Neuron (in vitro differentiated cells): ENCODE measurements around the gene DOCK9.

Experiments
- H2AFZ ChIP-seq: one replicate; pipeline ENCODE4 v1.6.1; 2013; ENCODE audit warnings: low read depth, mild to moderate bottlenecking, inconsistent platforms, low read length, moderate library complexity
- H3K27me3 ChIP-seq: one replicate; pipeline ENCODE4 v1.6.1; 2013; ENCODE audit warnings: low read length; ENCODE audit not compliant: insufficient read depth
- H3K36me3 ChIP-seq: one replicate; pipeline ENCODE4 v1.6.1; 2013; ENCODE audit warnings: low read length; ENCODE audit not compliant: insufficient read depth
- H3K4me1 ChIP-seq: one replicate; pipeline ENCODE4 v1.6.1; 2013; ENCODE audit warnings: low read length; ENCODE audit not compliant: insufficient read depth
- H3K4me3 ChIP-seq: 2 replicates; pipeline ENCODE4 v1.5.1; 2013; ENCODE audit warnings: mild to moderate bottlenecking, low read length, moderate library complexity
- H3K9me3 ChIP-seq: one replicate; pipeline ENCODE4 v1.6.1; 2013; ENCODE audit warnings: low read length

DOCK9 gene

DNA sequence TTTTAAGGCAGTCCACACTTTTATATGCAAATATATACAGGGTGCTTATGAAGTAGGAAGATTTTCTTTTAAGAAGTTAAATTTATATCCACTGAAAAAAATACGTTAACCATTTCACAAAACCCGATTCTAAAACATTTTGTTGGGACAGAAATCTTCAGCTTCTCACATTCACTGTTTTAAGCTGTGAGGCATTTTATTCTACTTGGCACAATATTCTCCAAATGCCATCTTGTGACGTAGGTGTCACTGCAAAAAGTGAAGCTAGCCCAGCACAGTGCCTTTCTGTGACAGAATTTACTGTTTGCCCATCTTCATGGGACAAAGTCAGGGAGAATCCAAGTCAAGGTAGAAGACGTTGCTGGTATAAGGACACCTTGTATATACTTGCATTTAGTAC lies 130.9 kb downstream of the DOCK9 start:
- H3K27me3 ChIP-seq = no peaks in the 10 kb centered on the region
- H2AFZ ChIP-seq = no peak overlapping the region
- H3K9me3 ChIP-seq = no peaks in the 10 kb centered on the region
- H3K4me1 ChIP-seq = peaks cover 5% of the 10 kb centered on the region
- H3K36me3 ChIP-seq = no peaks in the 10 kb centered on the region
- no peak overlapping the region for H3K4me3 ChIP-seq

DNA sequence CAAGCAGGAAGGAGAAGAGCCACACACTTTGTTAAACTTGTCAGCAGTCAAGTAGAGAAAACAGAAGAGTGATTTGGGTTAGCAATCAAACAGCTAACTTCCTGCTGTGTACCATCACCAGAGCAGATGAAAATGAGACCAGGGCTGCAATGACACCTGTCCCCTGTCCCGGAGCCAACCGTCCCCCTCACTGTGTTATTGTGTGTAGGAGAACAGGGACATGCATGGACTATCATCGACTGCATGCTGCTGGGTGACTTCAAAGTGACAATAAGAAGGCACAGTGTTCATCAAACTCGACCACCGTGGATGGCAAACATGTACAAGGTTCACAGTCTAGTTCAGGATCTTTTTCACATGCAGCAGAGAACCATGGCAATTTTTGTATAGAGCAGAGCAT lies 131.3 kb downstream of the DOCK9 start:
- Histone ChIP-seq H3K4me3 (no peak overlapping the region), H3K27me3 (no peaks in the 10 kb centered on the region), H3K36me3 (no peaks in the 10 kb centered on the region), H2AFZ (no peak overlapping the region), H3K4me1 (peaks cover 5% of the 10 kb centered on the region), H3K9me3 (no peaks in the 10 kb centered on the region)

DNA sequence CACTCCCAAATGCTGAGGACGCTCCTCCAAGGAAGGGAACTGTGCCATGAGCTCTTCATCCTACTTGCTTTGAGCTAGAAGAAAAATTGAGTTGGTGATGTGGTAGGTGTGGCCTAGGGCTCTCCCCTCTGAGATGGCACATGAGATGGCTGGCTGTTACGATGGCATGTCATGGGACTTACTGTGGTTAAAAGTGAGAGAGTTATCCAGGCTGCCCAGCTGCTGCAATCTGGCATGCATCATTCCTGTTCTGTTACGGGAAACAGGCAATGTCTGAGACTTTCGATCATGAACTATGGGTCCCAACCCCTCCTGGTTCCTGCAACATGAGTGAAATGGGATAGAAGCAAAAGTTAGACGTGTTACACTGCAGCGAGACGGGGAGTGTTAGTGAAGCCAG lies 132.1 kb downstream of the DOCK9 start:
- no peaks in the 10 kb centered on the region for H3K9me3 ChIP-seq
- H3K27me3 ChIP-seq = no peaks in the 10 kb centered on the region
- no peak overlapping the region for H2AFZ ChIP-seq
- H3K4me3 ChIP-seq = no peak overlapping the region
- peaks cover 5% of the 10 kb centered on the region for H3K4me1 ChIP-seq
- no peaks in the 10 kb centered on the region for H3K36me3 ChIP-seq

DNA sequence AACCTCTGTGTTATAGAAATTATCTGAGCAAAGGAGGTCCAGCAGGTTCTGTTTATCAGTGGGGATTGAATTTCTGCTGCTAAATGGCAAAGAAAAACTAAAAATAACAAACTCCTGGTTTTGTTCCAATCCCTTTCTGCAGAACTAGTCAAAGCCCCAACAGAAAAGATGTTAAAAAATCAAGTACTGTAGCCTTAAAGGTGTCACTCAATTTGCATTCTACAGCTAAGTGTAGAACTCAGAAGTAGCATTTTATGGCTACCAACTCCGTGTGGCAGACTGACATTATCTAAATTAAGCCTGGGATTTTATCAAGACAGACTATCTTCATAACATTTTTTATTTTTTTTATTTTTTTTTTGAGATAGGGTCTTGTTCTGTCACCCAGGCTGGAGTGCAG lies 133.8 kb downstream of the DOCK9 start:
- Histone ChIP-seq H3K27me3 (no peaks in the 10 kb centered on the region), H3K4me3 (no peak overlapping the region), H2AFZ (no peak overlapping the region), H3K9me3 (no peaks in the 10 kb centered on the region), H3K36me3 (no peaks in the 10 kb centered on the region), H3K4me1 (peaks cover 7% of the 10 kb centered on the region)

DNA sequence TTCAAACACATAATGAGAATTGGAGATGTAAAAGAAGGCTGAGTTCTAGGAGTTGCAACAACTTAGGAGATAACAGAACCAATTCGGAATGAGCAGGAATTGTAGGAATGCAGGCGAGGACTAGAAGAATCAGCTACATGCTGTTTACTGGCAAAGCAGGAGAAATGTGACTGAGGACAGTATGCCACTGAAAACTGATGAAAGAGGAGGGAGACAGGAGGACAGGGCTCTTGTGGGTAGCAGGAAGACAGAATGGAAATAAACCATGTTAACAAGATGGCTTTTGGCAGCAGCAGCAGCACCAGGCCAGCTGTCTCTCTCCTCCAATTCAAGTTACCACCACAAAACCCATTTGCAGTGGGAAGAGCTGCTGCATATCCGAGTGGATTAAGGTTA lies 134.4 kb downstream of the DOCK9 start:
- peaks cover 7% of the 10 kb centered on the region for H3K4me1 ChIP-seq
- H3K4me3 ChIP-seq = no peak overlapping the region
- no peaks in the 10 kb centered on the region for H3K27me3 ChIP-seq
- H3K36me3 ChIP-seq = no peaks in the 10 kb centered on the region
- no peak overlapping the region for H2AFZ ChIP-seq
- no peaks in the 10 kb centered on the region for H3K9me3 ChIP-seq

DNA sequence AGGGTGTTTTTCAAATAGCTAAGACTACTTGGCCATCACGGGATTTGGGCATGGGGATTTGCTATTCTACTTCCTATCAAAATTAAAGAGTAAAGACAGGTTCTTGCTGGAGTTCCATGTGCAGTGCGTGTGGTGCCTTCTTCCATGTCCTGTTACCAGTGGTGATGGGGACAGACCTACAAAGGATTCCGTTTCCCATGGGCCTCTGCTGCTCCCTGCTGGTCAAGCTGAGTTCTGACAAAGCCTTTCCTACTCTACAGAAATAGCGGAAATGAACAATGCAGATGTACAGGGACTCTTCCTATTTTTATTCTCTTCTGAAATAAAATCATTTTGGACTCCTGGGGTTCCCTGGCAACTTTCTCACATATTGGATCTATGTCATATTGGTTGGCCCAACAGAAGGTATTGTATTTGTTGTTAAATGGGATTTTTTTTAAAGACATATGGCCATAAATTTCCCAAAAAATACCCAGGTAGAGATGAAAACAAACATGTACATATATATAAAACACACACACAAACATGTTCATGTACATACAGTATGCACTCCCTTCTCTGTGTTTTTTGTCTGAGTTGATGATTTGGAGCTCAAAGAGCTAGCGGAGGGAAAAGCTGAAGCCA lies 134.9 kb downstream of the DOCK9 start:
- H3K36me3 ChIP-seq = no peaks in the 10 kb centered on the region
- peaks cover 7% of the 10 kb centered on the region for H3K4me1 ChIP-seq
- H3K27me3 ChIP-seq = no peaks in the 10 kb centered on the region
- H3K9me3 ChIP-seq = no peaks in the 10 kb centered on the region
- H3K4me3 ChIP-seq = no peak overlapping the region
- H2AFZ ChIP-seq = no peak overlapping the region

DNA sequence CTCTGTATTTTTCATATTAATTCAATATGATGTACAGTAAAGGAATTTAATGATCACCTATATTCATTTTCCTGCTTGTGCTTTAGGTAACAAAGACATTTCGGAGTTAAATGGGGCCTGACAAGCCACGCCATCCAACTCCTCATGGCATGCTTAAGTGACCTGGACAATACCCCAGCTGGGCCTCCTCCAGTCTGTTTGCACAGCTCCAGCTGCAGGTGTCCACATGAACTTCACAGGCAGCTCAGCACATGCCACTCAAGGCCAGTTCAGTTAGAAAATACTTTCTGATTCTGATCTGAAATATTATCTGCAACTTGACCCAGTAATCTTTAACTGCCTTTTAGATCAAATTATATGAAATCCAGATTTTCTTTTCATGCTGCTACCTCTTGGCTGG lies 135.8 kb downstream of the DOCK9 start:
- Histone ChIP-seq H2AFZ (no peak overlapping the region), H3K36me3 (no peaks in the 10 kb centered on the region), H3K4me1 (peaks cover 7% of the 10 kb centered on the region), H3K9me3 (no peaks in the 10 kb centered on the region), H3K27me3 (no peaks in the 10 kb centered on the region), H3K4me3 (no peak overlapping the region)

DNA sequence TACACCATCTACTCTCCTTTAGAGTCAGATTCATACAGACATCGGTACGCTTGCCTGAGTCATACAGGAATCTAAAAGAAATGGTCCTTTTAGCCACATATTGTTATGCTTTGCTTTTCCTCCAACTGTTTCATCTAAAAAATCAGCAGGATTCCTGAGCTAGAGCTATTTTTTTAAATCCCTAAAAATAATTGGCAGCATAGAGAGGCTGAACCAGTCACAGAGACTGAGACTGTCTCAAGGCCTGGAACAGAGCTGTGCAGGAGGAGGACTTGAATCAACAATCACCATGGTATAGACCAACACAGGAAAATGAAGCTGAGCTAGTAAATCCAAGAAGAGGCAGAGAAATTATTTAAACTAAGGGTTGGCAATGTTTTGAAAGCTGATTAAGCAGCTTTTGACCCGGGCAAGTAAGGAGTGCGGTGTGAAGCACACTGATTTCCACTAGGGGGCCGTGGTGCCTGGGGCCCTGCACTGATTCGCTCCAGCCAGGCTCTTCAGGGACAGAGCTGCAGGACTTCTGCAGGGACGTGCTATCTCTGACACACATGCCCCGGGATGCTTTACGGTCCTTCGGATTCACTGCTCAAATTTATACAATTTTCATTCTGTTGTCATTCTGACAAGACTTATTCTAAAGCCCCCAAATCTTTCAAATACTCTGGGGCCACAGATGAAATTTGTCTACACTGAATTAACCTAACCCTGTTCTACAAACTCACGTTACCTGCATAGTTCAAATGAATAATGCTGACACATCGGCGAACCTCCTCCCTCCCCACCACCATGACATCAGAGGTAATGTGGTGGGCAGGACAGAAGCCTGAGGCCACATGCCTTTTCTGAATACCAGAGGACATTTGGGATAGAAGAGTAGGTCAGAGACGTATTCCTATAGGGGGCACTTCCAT lies 137.8 kb downstream of the DOCK9 start:
- H2AFZ ChIP-seq = no peak overlapping the region

DNA sequence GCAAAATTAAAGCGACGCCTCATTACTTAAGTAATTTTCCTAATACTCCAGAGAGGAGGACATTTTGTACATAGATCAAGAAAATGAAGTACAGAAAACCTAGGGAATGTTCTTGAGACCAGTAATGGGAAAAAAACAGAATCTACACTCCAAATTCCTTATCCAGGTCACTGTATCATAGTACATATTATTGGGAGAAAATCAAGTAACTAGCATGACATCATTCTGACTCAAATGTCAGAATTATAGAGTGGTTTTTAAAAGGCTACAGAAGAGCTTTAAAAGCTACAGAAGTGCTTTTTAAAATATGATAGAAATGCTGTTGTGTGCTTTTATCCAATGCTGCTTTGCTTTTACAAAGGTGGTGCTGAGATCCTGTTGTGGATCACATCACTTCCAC lies 139.1 kb downstream of the DOCK9 start:
- no peak overlapping the region for H2AFZ ChIP-seq
- H3K4me1 ChIP-seq = peaks cover 14% of the 10 kb centered on the region
- no peaks in the 10 kb centered on the region for H3K27me3 ChIP-seq
- no peak overlapping the region for H3K4me3 ChIP-seq
- H3K9me3 ChIP-seq = no peaks in the 10 kb centered on the region
- H3K36me3 ChIP-seq = no peaks in the 10 kb centered on the region

More for the DNA sequence above, 137.8 kb downstream of the DOCK9 start:
- Histone ChIP-seq H3K9me3 (no peaks in the 10 kb centered on the region), H3K4me1 (peaks cover 6% of the 10 kb centered on the region), H3K36me3 (no peaks in the 10 kb centered on the region), H3K27me3 (no peaks in the 10 kb centered on the region), H3K4me3 (no peak overlapping the region)

DNA sequence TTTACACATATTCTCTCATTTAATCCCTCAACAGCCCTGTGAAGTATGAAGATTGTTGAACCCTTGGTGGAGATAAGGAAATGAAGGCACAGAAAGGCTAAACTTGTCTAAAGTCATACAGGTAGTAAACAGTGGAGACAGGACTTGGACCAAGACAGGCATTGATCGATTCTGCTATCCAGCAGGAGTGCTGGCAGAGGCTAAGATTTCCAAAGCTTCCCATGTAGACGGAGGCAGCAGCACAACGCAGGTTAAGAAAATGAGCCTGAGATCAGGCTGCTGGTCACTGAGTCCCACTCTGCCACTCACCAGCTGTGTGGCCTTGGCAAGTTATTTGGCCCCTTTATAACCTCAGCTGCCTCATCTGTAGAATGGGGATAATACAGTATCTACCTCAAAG lies 140.0 kb downstream of the DOCK9 start:
- no peak overlapping the region for H2AFZ ChIP-seq
- H3K4me3 ChIP-seq = no peak overlapping the region
- peaks cover 16% of the 10 kb centered on the region for H3K4me1 ChIP-seq
- no peaks in the 10 kb centered on the region for H3K27me3 ChIP-seq
- H3K36me3 ChIP-seq = no peaks in the 10 kb centered on the region
- H3K9me3 ChIP-seq = no peaks in the 10 kb centered on the region

DNA sequence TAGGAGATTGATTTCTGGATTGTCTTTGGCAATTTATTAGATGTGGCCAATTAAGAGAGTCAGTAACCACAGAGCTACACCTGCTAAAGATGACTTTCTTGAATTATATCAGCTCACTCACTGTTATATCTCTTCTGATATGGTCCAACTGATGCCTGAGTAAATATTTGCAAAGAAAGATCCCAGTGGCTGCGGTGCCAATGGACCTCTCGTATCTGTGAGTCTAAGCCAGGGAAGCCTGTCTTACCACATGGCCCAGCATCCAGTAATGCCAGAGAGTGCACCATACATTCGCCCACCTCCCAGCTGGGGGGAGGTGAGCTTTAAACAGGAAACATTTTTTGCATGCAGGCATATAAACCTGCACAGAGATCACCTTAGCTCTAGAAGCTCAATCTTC lies 142.7 kb downstream of the DOCK9 start:
- no peaks in the 10 kb centered on the region for H3K9me3 ChIP-seq
- no peaks in the 10 kb centered on the region for H3K36me3 ChIP-seq
- no peak overlapping the region for H2AFZ ChIP-seq
- no peak overlapping the region for H3K4me3 ChIP-seq
- peaks cover 14% of the 10 kb centered on the region for H3K4me1 ChIP-seq
- H3K27me3 ChIP-seq = no peaks in the 10 kb centered on the region

DNA sequence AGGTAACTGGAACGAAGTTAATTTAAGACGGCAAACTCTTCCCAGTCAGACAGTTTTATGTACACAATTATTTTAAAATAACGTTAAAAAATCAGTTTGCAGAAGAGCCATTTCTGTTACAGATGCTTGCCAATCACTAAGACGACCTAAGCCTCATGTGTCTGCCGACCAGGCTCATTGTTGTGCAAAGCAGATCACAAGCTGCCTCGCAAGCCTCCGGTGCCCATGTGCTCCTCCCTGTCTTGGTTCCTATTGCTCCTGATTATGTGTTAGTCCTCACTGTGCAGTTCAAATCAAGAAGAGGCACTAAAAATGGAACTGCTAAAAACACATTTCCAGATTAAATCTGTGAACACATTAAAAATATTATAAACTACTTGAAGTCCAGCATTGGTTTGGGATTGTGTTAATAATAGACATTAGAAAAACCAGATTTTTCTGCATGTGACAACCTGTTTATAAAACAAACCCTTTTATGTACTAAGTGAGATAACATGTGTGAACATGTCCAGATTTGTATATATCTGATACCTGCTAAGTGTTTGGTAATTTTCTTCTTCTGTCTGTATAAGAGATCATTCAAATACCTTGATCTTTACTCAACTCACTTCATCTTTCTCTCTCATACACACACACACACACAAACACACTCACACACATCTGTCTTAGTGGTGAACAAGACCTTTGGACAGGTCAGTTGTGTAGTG lies 143.5 kb downstream of the DOCK9 start:
- H3K4me1 ChIP-seq = peaks cover 14% of the 10 kb centered on the region
- no peaks in the 10 kb centered on the region for H3K36me3 ChIP-seq
- H3K27me3 ChIP-seq = no peaks in the 10 kb centered on the region
- H3K4me3 ChIP-seq = no peak overlapping the region
- H3K9me3 ChIP-seq = no peaks in the 10 kb centered on the region
- no peak overlapping the region for H2AFZ ChIP-seq

DNA sequence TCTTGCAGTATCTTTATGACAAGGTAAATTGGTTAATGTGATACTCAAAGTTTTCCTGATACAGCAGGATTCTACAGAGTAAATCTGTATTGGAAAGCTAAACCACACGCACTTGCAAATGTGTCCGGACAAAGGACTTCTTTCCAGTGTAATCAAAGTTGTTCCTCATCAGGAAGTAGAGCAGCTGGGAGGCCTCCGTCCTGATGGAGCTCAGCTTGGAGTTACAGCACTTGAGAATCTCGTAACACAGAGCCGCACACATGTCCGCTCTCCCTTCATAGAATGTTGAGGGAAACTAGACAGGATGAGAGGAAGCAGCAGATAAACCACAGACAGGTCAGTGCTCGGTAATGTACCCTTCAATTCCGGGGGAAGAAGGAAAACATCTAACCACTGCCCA lies 146.6 kb downstream of the DOCK9 start:
- no peaks in the 10 kb centered on the region for H3K9me3 ChIP-seq
- no peaks in the 10 kb centered on the region for H3K36me3 ChIP-seq
- no peaks in the 10 kb centered on the region for H3K27me3 ChIP-seq
- H3K4me3 ChIP-seq = no peak overlapping the region
- H2AFZ ChIP-seq = no peak overlapping the region
- H3K4me1 ChIP-seq = peaks cover 18% of the 10 kb centered on the region
